ENCODE results near the gene NOTUM.
"Not testable (repeated sequence)": the region's sequence is repeated elsewhere in the genome, so short reads cannot be mapped to it uniquely, and the experiment has no call there.

The NOTUM gene

DNA sequence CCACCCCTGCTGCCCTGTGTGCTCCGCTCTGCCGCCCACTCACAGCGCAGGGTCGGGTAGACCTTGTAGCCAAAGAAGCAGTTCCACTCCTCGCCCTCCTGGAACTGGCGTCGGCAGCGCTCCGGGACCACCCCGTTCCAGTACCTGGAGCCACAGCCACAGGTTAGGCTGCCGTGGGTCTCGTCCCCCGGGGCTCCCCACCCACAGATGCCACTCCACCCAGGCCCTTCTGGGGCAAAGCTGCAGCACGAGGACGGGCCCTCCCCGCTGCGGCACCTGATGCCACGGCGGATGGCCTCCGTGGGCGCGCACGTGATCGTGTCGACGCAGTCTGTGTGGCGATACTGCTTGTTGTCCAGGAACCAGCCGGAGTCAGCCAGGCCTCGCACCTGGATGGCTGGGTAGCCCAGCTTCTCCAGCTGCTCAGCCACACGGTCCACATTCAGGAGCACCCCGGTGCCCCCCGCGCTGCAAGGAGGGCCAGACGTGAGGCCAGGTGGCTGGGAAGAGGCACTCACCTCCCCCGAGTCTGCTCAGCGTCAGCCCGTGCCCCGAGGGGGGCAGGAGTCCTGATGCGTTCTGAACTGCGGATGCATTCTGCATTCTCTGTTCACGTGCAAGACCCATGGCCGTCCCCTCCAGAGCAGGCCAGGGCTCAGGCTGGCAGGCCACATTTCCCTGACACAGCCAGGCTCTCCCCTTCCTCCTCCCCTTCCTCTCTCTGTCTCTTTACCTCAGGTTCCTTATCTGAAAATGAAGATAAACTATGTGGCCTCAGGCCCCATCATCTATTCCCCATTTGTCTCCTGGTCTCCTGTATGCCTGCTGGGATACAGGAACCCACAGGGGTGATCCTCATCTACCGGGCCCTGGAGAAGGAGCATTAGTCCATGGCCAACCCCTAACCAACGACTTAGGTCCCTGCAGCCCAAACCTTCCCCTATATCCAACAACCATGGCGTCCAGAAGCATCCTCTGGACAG is 4.1 kb downstream of the NOTUM start:
- no peak for DNase-seq

GRCh38 chr17:81955756-81956544 is 5.0 kb downstream of the NOTUM start:
- DNase-seq: no peak

- no peak for DNase-seq
Measured at GRCh38 chr17:81955058-81955681, 5.8 kb downstream of the NOTUM start.

- DNase-seq: no peak
Measured at GRCh38 chr17:81954131-81955057, 6.6 kb downstream of the NOTUM start.

- not testable (repeated sequence) for DNase-seq
Measured at GRCh38 chr17:81953443-81953842, 7.5 kb downstream of the NOTUM start.

GRCh38 chr17:81952792-81953228 is 8.2 kb downstream of the NOTUM start:
- no peak for DNase-seq

- DNase-seq: peak; percentile 47
Measured at GRCh38 chr17:81951785-81952684, 9.0 kb downstream of the NOTUM start.

GRCh38 chr17:81950501-81950900 is 10.5 kb downstream of the NOTUM start:
- DNase-seq: no peak

- DNase-seq: no peak
Measured at GRCh38 chr17:81948635-81949378, 12.2 kb downstream of the NOTUM start.

- no peak for DNase-seq
Measured at GRCh38 chr17:81947189-81947588, 13.8 kb downstream of the NOTUM start, which contains the start of gene MYADML2. TSS of gene MYADML2 (minus strand) at chr17:81947233. CDS start at chr17:81941741, 5,492 bp downstream.

DNA sequence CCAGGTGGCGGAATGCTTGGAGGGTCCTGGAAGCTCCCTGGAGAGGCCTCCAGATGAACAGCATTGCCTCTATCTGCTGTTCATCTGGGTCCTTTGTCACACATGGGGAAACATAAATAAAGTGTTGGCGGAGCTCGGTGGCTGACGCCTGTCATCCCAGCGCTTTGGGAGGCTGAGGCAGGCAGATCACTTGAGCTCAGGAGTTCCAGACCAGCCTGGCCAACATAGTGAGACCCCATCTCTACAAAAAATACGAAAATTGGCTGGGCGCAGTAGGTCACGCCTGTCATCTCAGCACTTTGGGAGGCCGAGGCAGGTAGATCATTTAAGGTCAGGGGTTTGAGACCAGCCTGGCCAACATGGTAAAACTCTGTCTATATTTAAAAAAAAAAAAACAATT is 16.1 kb downstream of the NOTUM start:
- DNase-seq: no peak

DNA sequence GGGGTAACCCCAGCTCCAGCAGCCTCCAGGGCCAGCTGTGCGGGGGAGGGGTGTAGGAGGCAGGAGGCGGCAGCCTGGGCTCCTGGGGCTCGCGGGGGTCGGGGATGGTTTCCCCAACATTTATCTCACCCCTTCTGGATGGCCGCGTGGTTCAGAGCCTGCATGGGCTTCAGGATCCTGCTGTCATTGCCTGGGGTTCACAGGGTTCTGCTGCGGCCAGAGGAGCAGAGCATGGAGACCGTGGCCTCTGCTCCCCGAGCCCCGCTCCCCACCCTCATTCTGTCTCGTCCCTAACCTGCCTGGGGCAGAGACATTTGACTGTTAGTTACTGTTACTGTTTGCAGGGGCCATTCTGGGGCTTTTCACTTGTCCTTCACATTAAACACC is 18.8 kb downstream of the NOTUM start:
- DNase-seq: no peak

- peak; percentile 76 for DNase-seq
Measured at GRCh38 chr17:81941484-81942166, 19.4 kb downstream of the NOTUM start.

DNA sequence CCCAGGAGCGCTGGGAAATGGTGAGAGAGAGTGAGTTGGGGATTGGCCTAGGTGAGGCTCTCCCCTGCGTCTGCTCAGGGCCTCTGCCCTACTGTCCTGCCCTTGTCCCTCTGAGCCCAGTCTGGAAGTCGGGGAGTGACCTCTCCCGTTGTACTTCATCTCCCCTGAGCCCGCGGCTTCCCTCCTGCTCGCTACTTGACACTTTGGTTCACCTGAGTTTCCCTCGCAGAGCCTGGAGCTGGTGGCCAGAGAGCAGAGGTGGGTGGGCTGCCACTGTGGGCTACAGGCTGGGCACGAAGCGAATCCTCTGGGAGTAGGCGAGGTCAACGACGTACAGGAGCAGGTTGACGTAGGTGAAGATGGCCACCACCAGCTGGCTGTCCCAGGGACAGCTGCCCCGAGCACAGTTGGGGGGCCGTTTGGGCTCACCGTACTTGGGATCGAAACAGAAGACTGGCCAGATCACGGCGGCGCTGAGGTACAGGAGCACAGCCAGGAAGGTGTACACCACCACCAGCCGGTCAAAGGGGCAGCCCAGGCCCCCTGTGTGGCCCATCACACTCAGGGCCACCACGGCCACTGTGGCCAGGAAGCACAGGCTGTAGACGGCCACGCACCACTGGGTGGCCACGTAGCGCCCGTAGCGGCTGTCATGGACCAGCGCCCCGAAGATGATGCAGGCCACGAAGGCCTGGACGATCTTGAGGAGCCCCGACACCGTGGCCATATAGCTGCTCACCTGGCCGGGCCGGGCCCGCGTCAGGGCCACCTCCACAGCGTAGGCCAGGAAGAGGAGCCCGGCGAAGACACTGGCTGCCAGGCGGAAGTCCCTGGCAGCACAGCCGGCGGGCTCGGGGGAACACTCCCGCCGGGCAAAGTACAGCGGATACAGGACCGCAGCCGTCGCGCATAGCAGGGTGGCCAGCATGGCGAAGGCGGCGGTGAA is 20.2 kb downstream of the NOTUM start:
- no peak for DNase-seq

DNA sequence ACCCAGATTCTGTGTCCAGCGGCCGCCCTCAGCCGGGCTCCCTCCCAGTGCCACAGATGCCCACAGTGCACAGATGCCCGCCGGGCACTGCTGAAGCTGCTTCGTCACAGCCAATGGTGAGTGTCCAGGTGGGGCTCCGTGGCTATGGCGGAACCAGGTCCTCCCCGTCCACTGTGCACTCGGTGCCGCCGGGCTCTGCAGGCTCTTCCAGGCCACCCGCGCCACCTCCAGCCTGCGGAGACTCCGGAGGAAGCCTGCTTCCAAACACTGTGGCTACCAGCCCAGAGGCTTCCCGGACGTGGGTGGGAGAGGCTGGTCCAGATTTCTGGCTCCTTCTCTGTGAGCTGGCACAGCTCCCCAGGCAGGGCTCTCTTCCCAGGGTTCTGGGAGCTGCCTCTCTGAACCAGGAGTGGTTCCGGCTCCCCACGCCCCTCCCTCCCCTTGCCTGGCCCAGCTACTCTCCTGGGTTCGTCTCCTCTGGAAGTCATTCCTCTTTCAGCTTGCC is 21.1 kb downstream of the NOTUM start:
- DNase-seq: no peak

DNA sequence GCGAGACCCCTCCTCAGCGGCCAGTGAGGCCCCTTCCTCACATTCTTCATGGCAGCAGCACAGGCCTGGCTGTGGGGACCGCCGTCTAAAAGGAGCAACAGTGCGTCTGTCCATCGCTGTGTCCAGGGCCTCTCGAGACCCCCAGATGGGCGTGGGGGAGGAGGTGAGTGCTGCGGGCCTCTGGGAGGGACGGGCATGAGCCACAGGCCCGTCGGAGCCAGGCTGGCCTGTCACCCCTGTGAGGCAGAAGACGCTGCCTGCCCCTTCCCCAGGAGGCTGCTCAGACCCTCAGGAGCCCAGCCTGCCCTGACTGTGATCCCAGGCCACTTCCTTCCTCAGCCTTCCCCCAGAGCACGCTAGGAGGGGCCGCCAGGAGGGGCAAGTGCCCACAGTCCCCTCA is 21.8 kb downstream of the NOTUM start:
- DNase-seq: no peak

DNA sequence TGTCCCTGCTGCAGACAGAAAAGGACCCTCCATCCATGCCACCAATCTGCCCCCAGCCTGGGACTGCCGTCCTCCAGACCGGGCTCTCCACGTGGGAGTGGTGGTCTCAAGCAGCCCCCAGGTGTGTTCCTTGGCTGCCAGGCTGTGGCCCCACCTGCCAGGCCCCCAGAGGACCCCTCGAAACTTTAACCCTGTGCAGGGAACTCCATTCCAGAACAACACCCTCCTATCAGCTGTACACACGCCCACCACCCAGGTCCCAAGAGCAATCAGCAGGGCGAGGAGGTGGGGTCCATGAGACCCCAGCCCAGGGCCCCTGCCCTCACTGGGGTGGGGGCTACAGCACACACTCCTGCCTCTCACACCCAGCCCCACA is 25.3 kb downstream of the NOTUM start:
- DNase-seq: no peak
